GM12878 (cell line): Measurements from ENCODE around the gene DNAJC28. TPM values are rescaled to one million over a fixed set of nuclear protein-coding genes. Genes with fewer than 3 reads are reported as not detected.

Experiments
- ATF7 ChIP-seq: fragments of 450-650 bp; IDR thresholded peaks from 2 replicates; pipeline ENCODE4 v1.6.1; 2016; ENCODE audit warnings: low read depth, mild to moderate bottlenecking
- CBX3 ChIP-seq: fragments of 200-600 bp; sonication (generic); IDR thresholded peaks from 2 replicates; pipeline ENCODE4 v1.6.1; 2016; ENCODE audit warnings: low read depth, borderline replicate concordance
- CREM ChIP-seq: IDR thresholded peaks from 2 replicates; pipeline ENCODE4 v1.6.1; 2014; ENCODE audit warnings: antibody characterized with exemption, low read depth
- MEF2B ChIP-seq: fragments of 450-650 bp; IDR thresholded peaks from 2 replicates; pipeline ENCODE4 v1.6.1; 2018; ENCODE audit warnings: mild to moderate bottlenecking, moderate library complexity; ENCODE audit not compliant: partially characterized antibody, poor library complexity, severe bottlenecking
- MTA2 ChIP-seq: fragments of 450-650 bp; IDR thresholded peaks from 2 replicates; pipeline ENCODE4 v1.6.1; 2016; ENCODE audit warnings: low read depth, mild to moderate bottlenecking, moderate library complexity
- PAX5 ChIP-seq: IDR thresholded peaks from 2 replicates; pipeline ENCODE4 v1.6.1; 2011; ENCODE audit warnings: low read depth, low read length, borderline replicate concordance
- RBBP5 ChIP-seq: fragments of 200-600 bp; sonication (generic); conservative IDR thresholded peaks from 2 replicates; pipeline ENCODE4 v1.6.1; 2016
- RUNX3 ChIP-seq: IDR thresholded peaks from 2 replicates; pipeline ENCODE4 v1.6.1; 2012; ENCODE audit warnings: low read length, inconsistent platforms
- SIX5 ChIP-seq: IDR thresholded peaks from 2 replicates; pipeline ENCODE4 v1.6.1; 2011; ENCODE audit warnings: mild to moderate bottlenecking, low read depth, low read length, moderate library complexity; ENCODE audit not compliant: severe bottlenecking
- SP1 ChIP-seq: IDR thresholded peaks from one replicate; pipeline ENCODE4 v1.6.1; 2011; ENCODE audit warnings: low read depth, low read length
- SUPT20H ChIP-seq: IDR thresholded peaks from 2 replicates; pipeline ENCODE4 v1.6.1; 2011; ENCODE audit warnings: low read depth, mild to moderate bottlenecking, low read length, moderate library complexity, borderline replicate concordance; ENCODE audit not compliant: control insufficient read depth
- TBL1XR1 ChIP-seq: IDR thresholded peaks from 2 replicates; pipeline ENCODE4 v1.6.1; 2012; ENCODE audit warnings: low read depth, low read length, improper control_type of control experiment
- TCF7 ChIP-seq: IDR thresholded peaks from 2 replicates; pipeline ENCODE4 v1.6.1; 2014; ENCODE audit warnings: antibody characterized with exemption, borderline replicate concordance
- ZBED1 ChIP-seq: IDR thresholded peaks from 2 replicates; pipeline ENCODE4 v1.6.1; 2016; ENCODE audit warnings: borderline replicate concordance
- ZNF207 ChIP-seq: fragments of 450-650 bp; IDR thresholded peaks from 2 replicates; pipeline ENCODE4 v1.6.1; 2014; ENCODE audit warnings: antibody characterized with exemption, mild to moderate bottlenecking, borderline replicate concordance
- ZNF217 ChIP-seq: fragments of 450-650 bp; IDR thresholded peaks from 2 replicates; pipeline ENCODE4 v1.6.1; 2017; ENCODE audit warnings: antibody characterized with exemption, mild to moderate bottlenecking
- ZZZ3 ChIP-seq: IDR thresholded peaks from 2 replicates; pipeline ENCODE4 v1.6.1; 2011; ENCODE audit warnings: low read depth; ENCODE audit not compliant: control insufficient read depth, insufficient read length
- polyA plus RNA-seq, 11 experiments: library from polyadenylated mRNA; depleted of rRNA in 4 of 11; unstranded in 6 of 11; stranded (reverse) in 5 of 11; fragments of >200 nt; fragmentation: Nextera tagmentation in 4 of 11; fragmentation: Illumina TruSeq in 1 of 11; extraction: Ambion mirVana in 4 of 11; extraction: Trizol in 1 of 11; gene quantifications; 1 replicate in 1 of 11; 2 replicates in 10 of 11; pipeline versions ENCODE4 v1.2.1 to v1.2.3, GENCODE V29; 2011 to 2016; ENCODE audit warnings: inconsistent platforms in 2 of 11, missing spikeins in 2 of 11, low read depth in 1 of 11
- total RNA-seq, 4 experiments: library from RNA; depleted of rRNA in 3 of 4; stranded (reverse); fragments of >200 nt in 3 of 4; fragmentation: Illumina TruSeq in 1 of 4; extraction: Trizol in 1 of 4; gene quantifications; 2 replicates each; pipeline versions ENCODE4 v1.2.1 to v1.2.3, GENCODE V29; 2013 to 2021
- TF ChIP-seq, protein P1 (sequence below): fragments of 450-650 bp; IDR thresholded peaks from 2 replicates; pipeline ENCODE4 v1.6.1; 2017; ENCODE audit warnings: antibody characterized with exemption, mild to moderate bottlenecking, moderate library complexity
- TF ChIP-seq, protein P2 (sequence below): fragments of 450-650 bp; formaldehyde crosslinking; IDR thresholded peaks from 2 replicates; pipeline ENCODE4 v1.4.0; 2022; ENCODE audit warnings: mild to moderate bottlenecking, moderate library complexity
- TF ChIP-seq, protein P3 (sequence below): fragments of 450-650 bp; IDR thresholded peaks from 2 replicates; pipeline ENCODE4 v1.6.1; 2014; ENCODE audit warnings: mild to moderate bottlenecking
- TF ChIP-seq, protein P4 (sequence below): IDR thresholded peaks from 2 replicates; pipeline ENCODE4 v1.6.1; 2012; ENCODE audit warnings: low read depth, low read length, improper control_type of control experiment

The DNAJC28 gene
- total and polyA plus RNA-seq, 10 of the 15 experiments (the other 5 are each of a cell fraction or from before 2014, with no cell fraction given): 0.26 to 0.77 (median 0.54) TPM

DNA sequence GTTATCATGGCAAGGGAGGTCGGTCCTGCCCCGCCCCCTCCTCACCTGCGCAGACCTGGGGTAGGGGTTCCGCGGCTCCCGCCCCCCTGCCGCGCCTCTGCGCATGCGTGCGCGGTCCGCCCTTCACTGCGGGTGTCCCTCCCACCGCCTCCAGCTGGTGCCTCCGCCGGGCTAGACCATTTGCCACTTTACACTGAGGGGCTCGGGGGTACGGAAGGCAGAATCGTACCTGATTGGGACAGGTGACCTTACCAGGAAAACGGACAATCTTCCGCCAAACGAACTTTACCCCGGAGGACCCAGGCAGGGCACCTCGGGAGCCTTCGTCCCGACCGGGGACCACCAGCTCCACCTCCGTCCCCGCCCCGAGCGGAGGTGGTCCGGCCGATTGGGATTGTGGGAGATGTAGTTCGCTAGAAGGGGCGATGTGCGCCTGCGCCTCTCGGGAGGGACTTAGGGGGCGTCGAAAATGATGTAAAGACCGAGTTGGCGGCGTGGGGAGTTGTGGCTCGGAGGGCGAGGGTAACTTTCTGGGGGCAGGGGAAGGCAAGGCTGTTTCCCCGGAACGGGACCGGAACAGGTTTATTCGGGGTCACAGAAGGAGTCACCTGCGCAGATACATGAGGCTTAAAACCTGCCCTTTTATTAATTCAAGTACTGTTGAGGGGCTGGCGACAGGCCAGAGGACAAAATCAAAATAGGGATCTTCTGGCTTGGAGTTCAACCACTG is at the start of gene DNAJC28 (continued):
- TF ChIP-seq, protein P1, sequence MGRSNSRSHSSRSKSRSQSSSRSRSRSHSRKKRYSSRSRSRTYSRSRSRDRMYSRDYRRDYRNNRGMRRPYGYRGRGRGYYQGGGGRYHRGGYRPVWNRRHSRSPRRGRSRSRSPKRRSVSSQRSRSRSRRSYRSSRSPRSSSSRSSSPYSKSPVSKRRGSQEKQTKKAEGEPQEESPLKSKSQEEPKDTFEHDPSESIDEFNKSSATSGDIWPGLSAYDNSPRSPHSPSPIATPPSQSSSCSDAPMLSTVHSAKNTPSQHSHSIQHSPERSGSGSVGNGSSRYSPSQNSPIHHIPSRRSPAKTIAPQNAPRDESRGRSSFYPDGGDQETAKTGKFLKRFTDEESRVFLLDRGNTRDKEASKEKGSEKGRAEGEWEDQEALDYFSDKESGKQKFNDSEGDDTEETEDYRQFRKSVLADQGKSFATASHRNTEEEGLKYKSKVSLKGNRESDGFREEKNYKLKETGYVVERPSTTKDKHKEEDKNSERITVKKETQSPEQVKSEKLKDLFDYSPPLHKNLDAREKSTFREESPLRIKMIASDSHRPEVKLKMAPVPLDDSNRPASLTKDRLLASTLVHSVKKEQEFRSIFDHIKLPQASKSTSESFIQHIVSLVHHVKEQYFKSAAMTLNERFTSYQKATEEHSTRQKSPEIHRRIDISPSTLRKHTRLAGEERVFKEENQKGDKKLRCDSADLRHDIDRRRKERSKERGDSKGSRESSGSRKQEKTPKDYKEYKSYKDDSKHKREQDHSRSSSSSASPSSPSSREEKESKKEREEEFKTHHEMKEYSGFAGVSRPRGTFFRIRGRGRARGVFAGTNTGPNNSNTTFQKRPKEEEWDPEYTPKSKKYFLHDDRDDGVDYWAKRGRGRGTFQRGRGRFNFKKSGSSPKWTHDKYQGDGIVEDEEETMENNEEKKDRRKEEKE: peak; percentile 90
- TF ChIP-seq, protein P2, sequence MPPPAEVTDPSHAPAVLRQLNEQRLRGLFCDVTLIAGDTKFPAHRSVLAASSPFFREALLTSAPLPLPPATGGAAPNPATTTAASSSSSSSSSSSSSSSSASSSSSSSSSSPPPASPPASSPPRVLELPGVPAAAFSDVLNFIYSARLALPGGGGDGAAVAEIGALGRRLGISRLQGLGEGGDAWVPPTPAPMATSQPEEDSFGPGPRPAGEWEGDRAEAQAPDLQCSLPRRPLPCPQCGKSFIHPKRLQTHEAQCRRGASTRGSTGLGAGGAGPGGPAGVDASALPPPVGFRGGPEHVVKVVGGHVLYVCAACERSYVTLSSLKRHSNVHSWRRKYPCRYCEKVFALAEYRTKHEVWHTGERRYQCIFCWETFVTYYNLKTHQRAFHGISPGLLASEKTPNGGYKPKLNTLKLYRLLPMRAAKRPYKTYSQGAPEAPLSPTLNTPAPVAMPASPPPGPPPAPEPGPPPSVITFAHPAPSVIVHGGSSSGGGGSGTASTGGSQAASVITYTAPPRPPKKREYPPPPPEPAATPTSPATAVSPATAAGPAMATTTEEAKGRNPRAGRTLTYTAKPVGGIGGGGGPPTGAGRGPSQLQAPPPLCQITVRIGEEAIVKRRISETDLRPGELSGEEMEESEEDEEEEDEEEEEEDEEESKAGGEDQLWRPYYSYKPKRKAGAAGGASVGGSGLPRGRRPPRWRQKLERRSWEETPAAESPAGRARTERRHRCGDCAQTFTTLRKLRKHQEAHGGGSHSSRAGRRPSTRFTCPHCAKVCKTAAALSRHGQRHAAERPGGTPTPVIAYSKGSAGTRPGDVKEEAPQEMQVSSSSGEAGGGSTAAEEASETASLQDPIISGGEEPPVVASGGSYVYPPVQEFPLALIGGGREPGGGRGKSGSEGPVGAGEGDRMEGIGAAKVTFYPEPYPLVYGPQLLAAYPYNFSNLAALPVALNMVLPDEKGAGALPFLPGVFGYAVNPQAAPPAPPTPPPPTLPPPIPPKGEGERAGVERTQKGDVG (CRISPR knock-in tag): no peak
- TF ChIP-seq ZNF207 (peak; percentile 96), SIX5 (peak; percentile 88), ZZZ3 (no peak), PAX5 (no peak), ATF7 (peak; percentile 99), RUNX3 (no peak; the same call in 1 of the 2 replicates), SP1 (peak; percentile 31), TBL1XR1 (0 out of 2 replicates have a peak, but pooled peaks have one; percentile 37), CREM (0 out of 2 replicates have a peak, but pooled peaks have one; percentile 29), TCF7 (no peak), CBX3 (no peak), RBBP5 (no peak), SUPT20H (no peak), ZNF217 (no peak), MTA2 (0 out of 2 replicates have a peak, but pooled peaks have one; percentile 17), MEF2B (peak; percentile 47), ZBED1 (no peak)
- TF ChIP-seq, protein P3, sequence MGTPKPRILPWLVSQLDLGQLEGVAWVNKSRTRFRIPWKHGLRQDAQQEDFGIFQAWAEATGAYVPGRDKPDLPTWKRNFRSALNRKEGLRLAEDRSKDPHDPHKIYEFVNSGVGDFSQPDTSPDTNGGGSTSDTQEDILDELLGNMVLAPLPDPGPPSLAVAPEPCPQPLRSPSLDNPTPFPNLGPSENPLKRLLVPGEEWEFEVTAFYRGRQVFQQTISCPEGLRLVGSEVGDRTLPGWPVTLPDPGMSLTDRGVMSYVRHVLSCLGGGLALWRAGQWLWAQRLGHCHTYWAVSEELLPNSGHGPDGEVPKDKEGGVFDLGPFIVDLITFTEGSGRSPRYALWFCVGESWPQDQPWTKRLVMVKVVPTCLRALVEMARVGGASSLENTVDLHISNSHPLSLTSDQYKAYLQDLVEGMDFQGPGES: no peak
- TF ChIP-seq, protein P4, sequence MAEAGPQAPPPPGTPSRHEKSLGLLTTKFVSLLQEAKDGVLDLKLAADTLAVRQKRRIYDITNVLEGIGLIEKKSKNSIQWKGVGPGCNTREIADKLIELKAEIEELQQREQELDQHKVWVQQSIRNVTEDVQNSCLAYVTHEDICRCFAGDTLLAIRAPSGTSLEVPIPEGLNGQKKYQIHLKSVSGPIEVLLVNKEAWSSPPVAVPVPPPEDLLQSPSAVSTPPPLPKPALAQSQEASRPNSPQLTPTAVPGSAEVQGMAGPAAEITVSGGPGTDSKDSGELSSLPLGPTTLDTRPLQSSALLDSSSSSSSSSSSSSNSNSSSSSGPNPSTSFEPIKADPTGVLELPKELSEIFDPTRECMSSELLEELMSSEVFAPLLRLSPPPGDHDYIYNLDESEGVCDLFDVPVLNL: no peak
